H1 (cell line): ENCODE results near the gene LRRC61. TPM values are rescaled to one million over a fixed set of nuclear protein-coding genes. Genes with fewer than 3 reads are reported as not detected.

ENCODE experiments used
- ATF3 ChIP-seq: IDR thresholded peaks from 2 replicates; pipeline ENCODE4 v1.6.1; 2011; ENCODE audit warnings: low read depth, mild to moderate bottlenecking, low read length; ENCODE audit not compliant: insufficient read depth
- CEBPB ChIP-seq: IDR thresholded peaks from 2 replicates; pipeline ENCODE4 v1.6.1; 2012; ENCODE audit warnings: low read depth, low read length
- CHD1 ChIP-seq: IDR thresholded peaks from 2 replicates; pipeline ENCODE4 v1.6.1; 2012; ENCODE audit warnings: low read depth, low read length, improper control_type of control experiment
- JUND ChIP-seq: IDR thresholded peaks from 2 replicates; pipeline ENCODE4 v1.6.1; 2011; ENCODE audit warnings: mild to moderate bottlenecking, improper control_type of control experiment, low read length
- KDM4A ChIP-seq: IDR thresholded peaks from one replicate; pipeline ENCODE4 v1.7.1; 2012; ENCODE audit warnings: low read depth, mild to moderate bottlenecking, moderate library complexity, low read length, inconsistent platforms; ENCODE audit not compliant: severe bottlenecking
- POLR2A ChIP-seq, 2 experiments: IDR thresholded peaks; 1 replicate in 1 of 2; 2 replicates in 1 of 2; pipeline ENCODE4 v1.6.1; 2011; ENCODE audit warnings: low read depth in 2 of 2, low read length in 2 of 2, mild to moderate bottlenecking in 2 of 2; ENCODE audit errors: control extremely low read depth in 1 of 2
- POLR2AphosphoS5 ChIP-seq: IDR thresholded peaks from 2 replicates; pipeline ENCODE4 v1.6.1; 2011; ENCODE audit warnings: low read depth, low read length
- RNF2 ChIP-seq: fragments of 200-900, 300-1000 bp; sonication (generic); IDR thresholded peaks from 2 replicates; pipeline ENCODE4 v1.7.1; 2016; ENCODE audit warnings: borderline replicate concordance, low read depth, mild to moderate bottlenecking, antibody characterized with exemption, low read length; ENCODE audit not compliant: poor library complexity, severe bottlenecking; ENCODE audit errors: missing control alignments
- SP1 ChIP-seq: IDR thresholded peaks from 2 replicates; pipeline ENCODE4 v1.6.1; 2011; ENCODE audit warnings: low read depth, low read length
- TAF7 ChIP-seq: optimal IDR thresholded peaks from 2 replicates; pipeline ENCODE3; 2011; ENCODE audit warnings: low read depth, mild to moderate bottlenecking, inconsistent platforms, low read length, moderate library complexity, borderline replicate concordance
- TCF12 ChIP-seq: IDR thresholded peaks from 2 replicates; pipeline ENCODE4 v1.6.1; 2011; ENCODE audit warnings: low read depth, mild to moderate bottlenecking, low read length
- polyA plus RNA-seq, 7 experiments: library from polyadenylated mRNA; depleted of rRNA in 3 of 7; stranded (reverse) in 5 of 7; unstranded in 2 of 7; fragments of >200 nt in 5 of 7; fragments of 200-250 nt in 2 of 7; gene quantifications; 1 replicate in 5 of 7; 2 replicates in 1 of 7; 4 replicates in 1 of 7; pipeline versions ENCODE4 v1.2.1 to v1.2.3, GENCODE V29; 2011 to 2013; ENCODE audit warnings: missing spikeins in 2 of 7, mixed read lengths in 2 of 7
- total RNA-seq: library from RNA; stranded (reverse); fragmentation: NEBNext Ultra II Directional; extraction: Animal tissue kit (Norgen Biotek cat#: 25700); gene quantifications from 2 replicates; pipeline ENCODE4 v1.2.1, GENCODE V29; 2021

LRRC61 gene
- total and polyA plus RNA-seq, 2 of the 8 experiments (the other 6 are each of a cell fraction or from before 2014, with no cell fraction given) = 0.73 to 44.8 TPM

- TF ChIP-seq POLR2AphosphoS5 (no peak), RNF2 (no peak), TCF12 (peak; percentile 89; the same call in 1 of the 2 replicates), KDM4A (no peak), CEBPB (peak; percentile 99), TAF7 (no peak), SP1 (peak; percentile 69; the same call in 1 of the 2 replicates), ATF3 (peak; percentile 88), CHD1 (no peak), POLR2A (IDR thresholded peaks at IDR 0.05; ENCODE audit: control extremely low read depth in 1 of 2, low read depth in 2 of 2, low read length in 2 of 2) (peak in 1 of 2 experiments; percentile 54; a peak in 1 of 3 replicates), JUND (peak; percentile 88)
These were observed 12.1 kb downstream of the LRRC61 start (continued) for GRCh38 chr7:150335108-150335773.
